WTC11 (cell line): ENCODE measurements around the gene GNL1.

ENCODE experiments used
- AR ChIP-seq: fragments of 250-450 bp; sonication (Bioruptor Pico); IDR thresholded peaks from 2 replicates; pipeline ENCODE4 v1.9.0; 2021; ENCODE audit warnings: mild to moderate bottlenecking
- ATF3 ChIP-seq: sonication (generic); formaldehyde crosslinking; conservative IDR thresholded peaks from 2 replicates; pipeline ENCODE4 v1.8.1; 2022; ENCODE audit warnings: mild to moderate bottlenecking, missing genetic modification reagents
- CTCF ChIP-seq: fragments of 200-600 bp; IDR thresholded peaks from 2 replicates; pipeline ENCODE4 v1.8.0; 2022; ENCODE audit warnings: antibody characterized with exemption
- ELF4 ChIP-seq: sonication (generic); formaldehyde crosslinking; IDR thresholded peaks from 2 replicates; pipeline ENCODE4 v1.8.1; 2022; ENCODE audit warnings: low read depth, mild to moderate bottlenecking, moderate library complexity, missing genetic modification reagents
- HMGXB4 ChIP-seq: sonication (generic); formaldehyde crosslinking; IDR thresholded peaks from 2 replicates; pipeline ENCODE4 v1.8.1; 2023; ENCODE audit warnings: mild to moderate bottlenecking, moderate library complexity, missing genetic modification reagents
- JUN ChIP-seq: sonication (generic); formaldehyde crosslinking; IDR thresholded peaks from 2 replicates; pipeline ENCODE4 v1.8.0; 2023; ENCODE audit warnings: mild to moderate bottlenecking, missing genetic modification reagents
- NR1H2 ChIP-seq: sonication (generic); formaldehyde crosslinking; IDR thresholded peaks from 2 replicates; pipeline ENCODE4 v1.9.0; 2021; ENCODE audit warnings: mild to moderate bottlenecking, moderate library complexity, missing genetic modification reagents
- ZMAT4 ChIP-seq: fragments of 250-450 bp; sonication (Bioruptor Pico); IDR thresholded peaks from 2 replicates; pipeline ENCODE4 v1.9.0; 2021; ENCODE audit warnings: mild to moderate bottlenecking

- TF ChIP-seq ATF3 (CRISPR knock-in tag): no peak
- TF ChIP-seq CTCF: no peak
- TF ChIP-seq ZMAT4 (CRISPR knock-in tag): no peak
- no peak for TF ChIP-seq NR1H2 (CRISPR knock-in tag)
- TF ChIP-seq AR: no peak
- TF ChIP-seq ELF4: no peak
- no peak for TF ChIP-seq JUN (CRISPR knock-in tag)
- no peak for TF ChIP-seq HMGXB4 (CRISPR knock-in tag)
These were observed 12.0 kb upstream of the GNL1 start for GRCh38 chr6:30568245-30568644.
